HS-5 (cell line): ENCODE measurements around the gene GRIK2.

Source experiments
- DNase-seq: peaks from one replicate; pipeline ENCODE4 v3.0.0-alpha.2; 2012; ENCODE audit warnings: low read depth

The GRIK2 gene

DNA sequence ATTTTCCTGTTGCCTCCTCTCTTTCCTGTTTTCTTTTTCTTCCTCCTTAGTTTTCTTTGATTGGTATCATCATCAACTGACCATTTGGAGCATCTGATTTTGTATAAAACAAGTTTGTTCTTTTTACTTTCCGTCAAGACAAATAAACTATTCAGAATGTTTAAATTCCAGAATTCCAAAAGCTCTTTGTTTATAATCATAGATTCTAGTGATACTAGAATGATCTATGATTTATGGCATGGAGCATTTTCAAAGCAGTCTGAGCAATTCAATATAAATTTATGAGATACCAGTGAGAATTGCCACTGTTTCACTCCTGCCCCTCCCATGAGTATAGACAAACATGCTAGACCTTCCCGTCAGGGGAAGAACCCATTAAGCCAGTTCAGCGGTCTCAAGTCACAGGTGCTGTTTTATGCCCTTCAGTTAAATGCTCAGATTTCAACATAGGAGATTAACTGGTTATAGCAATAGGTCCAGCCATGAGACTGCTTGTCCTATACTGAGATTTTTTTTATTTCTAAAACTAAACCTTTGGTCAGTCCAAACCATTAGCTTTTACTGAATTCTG is 60.7 kb downstream of the GRIK2 start:
- DNase-seq: no peak

DNA sequence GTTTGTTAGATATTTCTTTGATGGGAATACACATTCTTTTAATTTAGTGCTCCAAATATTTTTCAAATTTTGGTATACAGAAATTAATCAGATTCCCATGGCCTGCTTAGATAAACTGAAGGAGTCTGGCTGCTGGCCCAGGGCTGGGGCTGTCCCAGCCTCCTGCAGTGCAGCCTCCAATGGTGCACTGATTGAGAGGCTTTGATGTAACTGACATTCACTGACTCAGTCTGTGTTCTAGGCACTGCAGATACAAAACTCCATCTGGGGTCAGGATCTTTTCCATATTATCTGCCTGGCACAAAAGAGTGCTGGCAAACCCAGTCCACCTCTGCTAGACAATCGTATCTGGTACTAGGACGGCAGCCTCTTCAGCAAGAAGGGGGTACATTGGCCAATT is 64.8 kb downstream of the GRIK2 start:
- no peak for DNase-seq

DNA sequence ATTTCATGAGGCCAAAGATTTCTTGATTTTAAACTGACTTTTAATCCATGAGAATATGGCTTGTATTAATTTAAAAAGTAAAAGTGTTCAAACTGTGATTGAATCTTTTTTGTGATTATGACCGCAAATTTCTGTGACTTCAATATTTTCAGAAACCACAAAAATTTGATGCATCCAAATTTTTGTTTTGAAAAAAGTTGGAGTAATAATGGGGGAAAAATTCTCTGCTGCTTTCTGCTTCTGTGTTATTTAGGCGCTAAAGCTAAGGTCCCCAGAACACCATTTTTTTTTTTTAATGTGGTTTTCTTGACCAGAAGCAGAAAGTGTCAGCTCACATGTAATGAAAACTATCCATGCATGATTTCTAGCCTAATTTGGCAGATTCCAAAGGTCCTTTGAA is 65.3 kb downstream of the GRIK2 start:
- no peak for DNase-seq

DNA sequence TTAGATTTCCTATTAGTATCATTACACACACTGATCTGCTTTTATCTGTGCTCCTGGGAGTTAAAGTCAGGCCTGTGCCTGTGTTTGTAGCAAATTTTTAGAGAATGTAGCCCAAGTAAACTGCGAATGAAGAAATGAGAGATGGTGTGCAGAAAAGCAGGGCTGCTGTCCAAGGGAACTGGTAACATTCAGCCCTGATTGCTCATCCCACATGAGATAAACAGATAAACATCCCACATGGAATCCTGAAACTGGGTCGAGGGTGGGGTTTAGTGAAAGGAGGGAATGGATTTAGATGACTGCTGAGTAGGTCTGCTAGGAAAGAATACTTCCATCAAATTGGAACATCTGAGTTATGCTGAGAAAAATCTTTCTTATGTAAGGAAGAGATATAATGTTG is 69.1 kb downstream of the GRIK2 start:
- DNase-seq: no peak

DNA sequence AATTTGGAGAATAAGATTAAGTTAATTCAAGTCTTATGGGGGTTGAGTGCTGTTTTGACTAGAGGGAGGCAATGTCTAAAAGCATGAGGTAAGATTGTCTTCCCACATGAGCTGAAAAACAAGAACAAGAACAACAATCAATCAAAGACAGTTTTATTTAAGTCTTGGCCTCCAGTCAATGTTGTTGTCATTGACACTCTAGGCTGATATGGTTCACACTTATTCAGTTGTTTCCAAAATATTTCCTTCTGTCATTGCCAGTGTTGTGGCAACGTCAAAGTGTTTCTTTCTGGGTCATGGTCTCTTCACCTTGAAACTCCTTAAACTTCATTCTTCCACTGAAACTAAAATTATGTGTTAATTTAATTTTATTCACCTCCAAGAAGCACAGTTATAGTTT is 72.4 kb downstream of the GRIK2 start:
- DNase-seq: no peak

DNA sequence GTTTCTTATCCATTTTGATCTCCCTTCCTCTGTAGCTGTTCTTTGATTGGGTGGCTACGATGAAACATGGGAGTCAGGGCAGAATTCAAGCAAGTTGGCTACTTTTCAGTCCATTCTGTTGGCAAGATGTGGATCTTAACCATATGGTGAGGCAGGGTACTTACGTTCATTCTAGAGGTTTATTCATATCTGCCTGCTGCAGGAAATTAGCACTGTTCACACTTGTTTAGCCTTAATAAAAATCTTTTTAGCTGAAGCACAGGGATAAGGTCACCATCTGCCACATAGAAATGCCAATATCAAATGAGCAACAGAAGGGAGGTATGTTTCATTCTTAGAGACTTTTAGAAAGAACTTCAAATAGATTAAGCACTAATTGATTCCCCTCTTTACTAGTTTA is 83.9 kb downstream of the GRIK2 start:
- DNase-seq: no peak

DNA sequence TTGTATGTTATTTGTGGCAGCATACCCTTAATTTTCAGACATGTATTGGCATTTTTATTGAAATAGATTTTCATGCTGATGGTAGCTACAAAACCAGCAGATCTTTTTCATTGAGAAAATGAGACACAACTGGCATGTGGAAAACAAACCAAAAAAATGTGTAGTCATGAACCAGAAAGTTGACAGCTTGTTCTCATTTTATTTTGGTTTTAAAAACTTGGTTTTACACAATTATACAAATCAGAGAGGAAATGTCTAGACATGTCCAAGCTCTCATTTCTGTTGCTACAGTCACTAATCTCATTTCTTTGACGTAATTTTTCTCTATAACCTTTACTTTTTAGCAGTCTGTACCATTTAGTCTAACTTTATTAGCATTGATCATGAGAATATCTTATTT is 85.4 kb downstream of the GRIK2 start:
- DNase-seq: no peak

DNA sequence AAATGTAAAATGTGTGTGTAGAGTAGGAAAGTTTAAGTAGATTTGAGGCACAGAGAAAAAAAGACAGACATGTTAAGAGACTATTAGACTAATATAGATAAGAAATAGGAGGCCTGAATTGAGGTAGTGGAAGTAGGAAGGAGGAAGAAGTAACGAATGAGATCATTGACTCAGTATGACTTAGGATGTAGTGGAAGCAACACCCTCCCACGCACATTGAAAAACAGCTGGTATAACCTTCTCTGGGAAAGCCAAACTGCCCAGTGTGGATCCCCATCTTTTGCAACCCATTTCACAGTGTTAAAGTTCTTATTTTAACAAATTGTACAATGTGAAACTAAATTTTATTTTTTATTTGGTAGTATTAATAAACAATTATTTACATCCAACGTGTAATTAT is 89.1 kb downstream of the GRIK2 start:
- no peak for DNase-seq

DNA sequence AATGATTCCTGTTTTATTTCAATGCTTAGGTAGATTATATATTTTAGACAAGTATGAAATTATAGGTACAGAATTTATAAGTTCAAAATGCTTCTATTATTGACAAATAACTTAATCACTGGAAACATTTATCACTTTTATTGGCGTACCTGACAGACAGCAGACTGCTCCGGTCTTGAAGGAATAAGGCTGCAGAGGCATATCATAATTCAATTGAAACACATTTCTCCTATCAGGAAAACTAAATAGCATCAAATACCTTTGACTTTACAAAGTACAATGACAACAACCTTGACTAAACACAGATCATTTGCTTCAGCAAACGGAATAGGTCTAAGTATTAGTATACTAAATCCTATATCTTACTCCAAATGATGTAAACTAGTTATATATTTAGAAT is 91.3 kb downstream of the GRIK2 start:
- DNase-seq: no peak

DNA sequence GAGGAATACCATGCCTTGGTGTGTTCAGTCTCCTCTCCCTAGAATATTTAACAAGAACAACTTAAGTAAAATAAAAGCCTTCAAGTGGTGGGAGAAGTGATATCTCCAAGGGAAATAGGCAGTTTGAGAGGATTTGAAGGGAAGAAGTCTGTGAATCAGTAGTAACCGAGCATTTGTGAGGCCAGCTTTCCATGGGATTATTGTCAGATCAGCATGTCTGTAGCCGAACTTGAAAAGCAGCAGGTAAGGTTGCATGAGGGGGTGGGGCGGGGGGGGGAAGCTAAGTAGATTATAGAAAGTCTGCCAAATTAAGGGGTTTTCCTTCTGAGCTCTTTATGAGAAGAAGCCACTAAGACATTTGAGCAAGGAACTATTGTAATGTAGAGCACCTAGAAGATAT is 92.6 kb downstream of the GRIK2 start:
- no peak for DNase-seq

DNA sequence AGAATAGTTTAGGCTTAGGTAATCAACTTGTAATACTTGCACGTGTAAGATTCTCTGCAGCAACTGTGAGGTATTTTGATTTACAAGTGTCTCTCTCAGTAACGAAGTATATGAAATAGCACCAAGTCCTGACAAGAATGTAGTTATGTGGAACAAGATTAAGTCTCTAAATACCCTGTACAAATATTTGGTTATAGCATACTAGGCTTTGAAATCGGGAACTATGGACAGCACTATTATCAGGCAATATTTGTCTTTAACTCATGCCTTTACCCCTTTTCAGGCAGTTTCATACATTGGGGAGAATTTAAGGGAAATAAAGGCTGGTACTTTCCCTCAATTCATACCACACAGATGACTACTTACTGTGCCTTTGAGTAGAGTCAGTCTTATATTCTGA is 93.2 kb downstream of the GRIK2 start:
- DNase-seq: no peak

DNA sequence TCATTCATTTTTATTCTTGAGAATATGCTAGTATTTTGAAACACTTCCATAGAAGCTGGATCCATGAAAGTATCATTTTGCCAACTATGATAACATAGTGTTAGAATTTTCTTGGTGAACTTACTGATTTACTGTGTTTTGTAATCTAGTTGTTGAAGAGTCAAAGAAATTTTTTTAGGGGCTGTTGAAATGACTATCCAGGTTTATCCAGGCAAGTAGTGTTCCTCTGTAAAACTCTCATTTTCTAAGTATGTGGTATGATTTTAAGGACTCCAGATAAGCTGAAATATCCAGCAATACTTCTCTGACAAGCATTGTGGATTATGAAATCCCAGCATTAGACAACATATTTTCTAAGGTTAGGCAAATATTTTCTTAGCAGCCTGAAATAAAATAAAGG is 95.9 kb downstream of the GRIK2 start:
- no peak for DNase-seq

DNA sequence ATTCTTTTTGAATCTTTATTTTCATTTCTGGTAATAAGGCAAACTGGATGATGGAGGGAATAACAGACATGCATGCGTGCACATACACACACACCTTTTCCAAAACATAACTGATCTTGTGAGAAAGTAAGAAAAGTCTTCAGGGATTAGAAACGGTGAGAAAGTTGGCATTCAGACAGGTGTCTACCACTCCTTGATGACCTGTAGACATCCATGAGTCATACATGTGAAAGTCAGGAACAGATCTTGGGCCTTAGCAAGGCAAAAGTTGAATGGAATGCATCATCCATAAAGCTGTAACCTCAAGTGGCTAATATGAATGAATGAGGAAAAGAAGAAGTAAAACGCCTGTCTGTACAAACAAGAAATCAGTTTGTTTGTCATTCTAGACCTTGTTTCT is 97.3 kb downstream of the GRIK2 start:
- no peak for DNase-seq

DNA sequence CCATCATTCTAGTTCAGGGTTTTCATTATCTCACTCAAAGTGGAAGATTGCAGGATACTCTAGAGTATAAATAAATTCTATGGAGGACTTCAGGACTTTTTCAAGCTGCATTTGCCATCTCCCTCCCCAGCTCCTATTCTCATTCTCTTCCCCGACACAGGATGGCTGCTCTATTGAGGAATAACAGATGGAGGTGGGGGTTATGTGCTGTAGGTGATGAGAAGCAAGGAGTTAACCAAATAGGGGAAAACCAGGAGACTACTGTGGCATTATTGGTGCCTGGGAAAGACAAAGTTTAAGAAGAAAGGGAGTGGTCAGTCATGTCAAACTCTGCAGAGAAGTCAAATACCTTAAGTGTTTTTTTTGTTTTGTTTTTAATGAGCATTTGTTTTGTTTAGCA is 109.3 kb downstream of the GRIK2 start:
- DNase-seq: no peak

DNA sequence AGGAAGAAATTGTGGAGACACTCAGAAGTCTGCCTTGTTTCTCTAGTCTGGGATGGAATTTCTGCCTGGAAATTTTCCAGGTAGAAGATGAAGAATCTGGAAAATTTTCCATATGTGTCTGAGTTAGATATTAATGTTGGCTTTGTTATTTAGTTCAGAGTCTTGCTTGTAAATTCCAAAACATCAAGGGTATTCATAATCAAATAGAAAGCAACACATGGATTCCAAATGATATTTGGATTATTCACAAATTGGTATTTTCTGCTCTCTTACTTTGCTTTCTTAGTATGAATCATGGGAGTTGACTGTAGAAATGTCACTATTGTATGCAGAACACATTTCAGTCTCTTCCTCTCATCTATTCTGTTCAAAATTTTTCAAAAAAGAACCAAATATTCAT is 116.0 kb downstream of the GRIK2 start:
- peak; percentile 6 for DNase-seq

DNA sequence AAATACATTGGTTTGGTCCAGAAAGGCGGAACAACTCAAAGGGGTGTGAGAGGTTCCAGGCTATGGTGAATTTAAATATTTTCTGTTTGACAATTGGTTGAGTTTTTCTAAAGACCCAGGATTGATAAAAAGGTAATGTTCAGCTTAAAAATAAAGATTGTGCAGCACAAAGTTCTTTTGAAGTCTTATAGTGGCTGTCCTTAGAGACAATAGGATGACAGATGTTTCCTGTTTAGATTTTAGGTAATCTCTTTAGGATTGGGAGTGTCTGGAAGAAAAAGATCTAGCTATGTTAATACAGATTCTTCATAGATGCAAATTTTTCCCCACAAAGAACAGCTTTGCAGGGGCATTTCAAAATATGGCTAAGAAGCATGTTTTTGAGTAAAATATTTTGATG is 119.7 kb downstream of the GRIK2 start:
- no peak for DNase-seq

DNA sequence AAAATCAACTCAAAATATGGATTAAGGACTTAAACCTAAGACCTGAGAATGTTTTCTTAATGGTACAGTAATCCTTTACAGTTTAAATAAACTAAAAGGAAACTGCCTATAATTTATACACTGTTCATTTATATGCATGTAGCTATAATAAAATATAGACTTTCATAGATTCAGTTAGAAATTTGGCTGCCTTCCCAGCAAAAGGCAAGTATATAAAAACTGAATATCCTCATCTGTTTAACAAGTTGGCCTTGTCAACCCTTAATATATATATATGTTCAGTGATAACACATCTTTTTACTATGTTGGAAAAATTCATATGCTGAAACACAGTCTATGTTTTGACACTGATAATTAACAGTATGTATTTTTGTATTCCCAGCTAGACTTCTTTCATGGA is 123.1 kb downstream of the GRIK2 start:
- DNase-seq: no peak

DNA sequence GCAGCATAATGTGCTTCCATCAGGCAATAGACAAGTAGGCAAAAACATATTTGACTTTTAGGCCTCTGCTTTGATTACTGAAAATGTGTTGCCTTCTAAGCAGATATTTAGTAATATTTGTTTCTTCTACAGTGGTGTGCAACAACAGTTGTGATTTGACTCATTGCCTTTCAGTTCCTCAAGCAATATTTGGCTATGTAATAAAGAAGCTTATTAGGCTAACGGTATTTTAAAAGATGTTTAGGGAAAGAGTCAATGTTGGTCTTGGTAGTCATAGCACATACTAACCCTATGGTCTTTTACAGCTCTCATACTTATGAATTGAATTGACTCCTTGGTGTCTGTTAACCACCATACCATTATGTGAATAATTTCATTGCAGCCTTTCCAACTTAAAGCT is 124.1 kb downstream of the GRIK2 start:
- DNase-seq: no peak

DNA sequence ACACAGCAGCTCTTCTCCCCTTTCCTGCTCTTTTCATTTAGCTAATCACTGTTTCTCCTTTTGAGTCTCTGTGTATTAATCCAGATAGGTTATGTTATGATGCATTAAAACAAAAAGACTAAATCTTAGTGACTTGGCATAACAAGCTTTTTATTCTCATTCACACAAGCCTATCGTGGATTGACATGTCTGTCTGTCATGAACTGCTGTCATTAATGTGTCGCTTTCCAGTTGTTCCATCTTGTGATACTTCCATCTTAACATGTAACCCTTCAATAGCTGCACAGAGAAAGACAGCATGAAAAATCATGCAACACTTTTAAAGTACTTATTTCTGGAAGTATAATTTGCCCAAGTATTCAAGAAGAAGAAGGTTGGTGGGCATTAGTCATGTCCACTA is 128.7 kb downstream of the GRIK2 start:
- no peak for DNase-seq

DNA sequence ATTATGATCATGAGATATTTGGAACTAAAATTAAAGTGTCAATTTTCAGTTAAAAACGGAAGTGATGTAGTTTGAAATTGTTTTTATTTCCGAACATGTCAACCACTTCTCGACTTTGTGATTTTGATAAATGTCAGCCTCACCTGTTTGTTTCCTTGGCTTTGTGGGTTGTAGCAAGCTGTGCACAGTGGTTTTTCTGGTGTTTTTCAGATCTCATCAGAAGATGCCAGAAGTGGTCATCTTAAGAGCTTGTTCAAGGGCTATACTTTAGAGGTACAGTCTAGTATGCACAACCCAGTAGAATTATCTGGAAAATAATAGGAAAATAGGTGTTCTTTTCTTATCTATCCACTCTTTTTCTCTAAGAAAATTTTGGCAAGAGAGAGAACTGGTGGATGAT is 134.0 kb downstream of the GRIK2 start:
- no peak for DNase-seq

DNA sequence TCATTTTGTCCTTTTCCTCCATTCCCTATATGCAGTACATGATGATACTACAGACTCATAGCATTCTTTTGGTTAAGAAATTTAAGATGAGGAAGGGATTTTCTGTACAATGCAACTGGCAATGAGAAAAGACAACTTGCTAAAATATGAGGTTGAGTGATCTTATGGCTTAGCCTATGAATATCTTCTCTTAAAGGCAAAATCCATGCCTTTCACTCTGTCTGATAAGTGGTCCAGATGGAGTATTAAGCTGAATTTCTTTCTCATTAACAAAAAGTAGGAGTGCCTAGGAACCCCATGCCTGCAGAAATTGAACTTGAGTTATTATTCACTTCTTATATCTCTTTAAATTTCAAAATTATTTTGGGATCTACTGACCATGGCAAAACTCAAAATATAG is 135.3 kb downstream of the GRIK2 start:
- DNase-seq: no peak

DNA sequence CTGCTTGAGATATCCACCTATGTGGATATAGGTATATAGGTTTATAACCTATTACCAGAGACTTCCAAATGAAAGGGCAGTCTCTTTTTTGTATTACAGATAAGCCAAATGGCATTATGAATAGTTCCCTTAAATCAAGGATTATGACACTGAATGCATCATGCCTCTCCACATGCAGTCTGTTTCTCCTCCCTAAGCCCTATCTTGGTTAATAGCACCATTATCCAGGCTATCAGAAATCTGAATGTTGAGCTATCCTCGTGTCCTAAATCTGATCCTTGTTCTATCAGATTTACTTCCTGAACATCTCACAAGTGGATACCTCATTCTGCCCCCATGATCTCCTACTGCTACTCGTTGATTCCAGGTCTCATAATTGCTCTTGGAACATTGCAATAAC is 138.0 kb downstream of the GRIK2 start:
- no peak for DNase-seq

DNA sequence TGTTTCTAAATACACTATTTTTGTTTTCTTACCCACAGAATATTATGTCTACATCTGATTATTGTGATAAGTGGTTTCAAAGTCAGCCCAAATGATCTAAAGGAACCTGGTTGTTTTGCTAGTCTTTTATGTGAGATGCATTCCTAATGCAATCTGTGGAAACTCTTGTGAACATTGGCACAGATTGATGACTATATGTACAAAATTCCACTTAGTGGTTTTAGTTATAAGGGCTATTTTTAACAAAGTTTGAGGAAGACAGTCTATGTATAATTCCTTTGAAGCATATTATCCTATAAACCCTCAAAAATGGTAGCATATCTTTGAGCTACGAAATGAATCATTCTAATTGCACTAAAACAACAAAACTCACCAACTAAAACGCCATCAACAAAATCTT is 140.9 kb downstream of the GRIK2 start:
- DNase-seq: no peak

DNA sequence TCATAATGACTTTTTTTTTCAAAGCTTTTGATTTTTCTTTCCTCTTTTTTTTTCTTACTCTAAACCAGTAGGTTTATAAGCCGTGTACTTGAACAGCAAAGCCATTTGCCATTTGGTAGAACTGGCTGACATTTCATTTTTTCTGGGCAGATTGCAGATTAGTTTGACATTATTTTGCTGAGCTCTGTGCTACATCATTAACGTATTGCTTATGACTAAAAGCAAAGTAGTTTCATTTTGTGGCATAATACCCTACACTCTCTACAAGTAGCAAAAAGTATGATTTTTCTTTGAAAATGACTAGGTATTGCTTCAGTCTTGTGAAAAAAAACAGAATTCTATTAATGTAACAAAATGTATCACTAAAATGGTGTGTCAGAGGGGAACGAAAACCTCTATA is 141.3 kb downstream of the GRIK2 start:
- no peak for DNase-seq

DNA sequence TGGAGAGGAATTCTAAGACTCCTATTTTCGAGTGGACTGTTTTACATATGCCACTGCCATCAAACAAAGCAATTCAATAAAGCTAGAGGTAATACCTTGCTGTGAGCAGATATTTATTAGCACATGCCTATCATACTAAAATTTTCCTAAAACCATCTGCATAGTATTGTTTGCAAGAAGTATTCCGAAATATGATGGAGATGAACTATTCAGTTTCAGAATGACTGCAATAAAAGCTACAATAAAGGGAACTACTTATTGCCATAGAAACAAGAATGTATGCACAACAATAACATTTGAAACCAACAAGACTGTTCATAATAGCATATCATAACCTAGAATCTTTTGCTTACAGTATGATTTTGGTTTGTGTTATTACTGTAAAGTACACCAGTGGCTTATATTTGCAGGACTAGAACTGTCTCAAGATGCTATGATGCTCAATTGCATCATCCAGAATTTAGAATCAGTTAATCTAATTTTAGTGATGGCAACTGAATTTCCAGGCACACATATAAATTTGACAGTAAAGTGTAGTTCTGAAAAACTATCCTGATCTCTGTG is 144.3 kb downstream of the GRIK2 start:
- DNase-seq: no peak
